Keratinocyte (primary cell): ENCODE results near the gene CLHC1. TPM values are rescaled to one million over a fixed set of nuclear protein-coding genes. Genes with fewer than 3 reads are reported as not detected.

Experiments used
- DNase-seq: peaks from one replicate; pipeline ENCODE4 v3.0.0-alpha.2; 2011; ENCODE audit warnings: low read depth, missing footprints, low spot score
- FAIRE-seq: peaks from 2 replicates; lab custom pipeline; 2011; peaks lifted over from hg19 to GRCh38; lab: Jason Lieb, UNC
- H2AFZ ChIP-seq: 2 replicates; pipeline ENCODE4 v1.6.0; 2012; ENCODE audit warnings: low read length, control low read depth, inconsistent platforms; ENCODE audit not compliant: control insufficient read depth
- H3K27ac ChIP-seq: 2 replicates; pipeline ENCODE4 v1.5.1; 2011; ENCODE audit warnings: low read length; ENCODE audit not compliant: control insufficient read depth, insufficient read depth
- H3K27me3 ChIP-seq: 3 replicates; pipeline ENCODE4 v1.6.0; 2011; ENCODE audit warnings: low read length; ENCODE audit not compliant: control insufficient read depth, insufficient read depth; ENCODE audit errors: extremely low read depth
- H3K36me3 ChIP-seq, 2 experiments: 2 replicates in 1 of 2; 3 replicates in 1 of 2; pipeline ENCODE4 v1.5.1; 2011; ENCODE audit warnings: low read length in 2 of 2, mild to moderate bottlenecking in 1 of 2; ENCODE audit not compliant: control insufficient read depth in 2 of 2, insufficient read depth in 2 of 2; ENCODE audit errors: extremely low read depth in 1 of 2
- H3K4me1 ChIP-seq: 3 replicates; pipeline ENCODE4 v1.5.1; 2011; ENCODE audit warnings: low read length; ENCODE audit not compliant: control insufficient read depth, insufficient read depth; ENCODE audit errors: extremely low read depth
- H3K4me2 ChIP-seq: 3 replicates; pipeline ENCODE4 v1.6.0; 2011; ENCODE audit warnings: low read depth, low read length; ENCODE audit not compliant: control insufficient read depth, insufficient read depth; ENCODE audit errors: extremely low read depth
- H3K4me3 ChIP-seq, 3 experiments: fragments of 200-600 bp in 1 of 3; sonication (generic) in 1 of 3; 2 replicates in 2 of 3; 3 replicates in 1 of 3; pipeline ENCODE4 v1.5.1; 2011 to 2016; ENCODE audit warnings: low read length in 3 of 3, mild to moderate bottlenecking in 3 of 3, control low read depth in 2 of 3, inconsistent platforms in 1 of 3, low read depth in 1 of 3, mixed read lengths in 1 of 3, mixed run types in 1 of 3, moderate library complexity in 1 of 3; ENCODE audit not compliant: control insufficient read depth in 2 of 3, insufficient read depth in 2 of 3; ENCODE audit errors: extremely low read depth in 1 of 3
- H3K79me2 ChIP-seq: 2 replicates; pipeline ENCODE4 v1.6.0; 2012; ENCODE audit warnings: low read length; ENCODE audit not compliant: control insufficient read depth, insufficient read depth
- H3K9ac ChIP-seq: 3 replicates; pipeline ENCODE4 v1.6.0; 2011; ENCODE audit warnings: low read length; ENCODE audit not compliant: control insufficient read depth, insufficient read depth; ENCODE audit errors: extremely low read depth
- H3K9me1 ChIP-seq: 3 replicates; pipeline ENCODE4 v1.6.0; 2011; ENCODE audit warnings: low read length; ENCODE audit not compliant: control insufficient read depth, insufficient read depth; ENCODE audit errors: extremely low read depth
- H3K9me3 ChIP-seq: 2 replicates; pipeline ENCODE4 v1.5.1; 2012; ENCODE audit warnings: low read depth, low read length; ENCODE audit not compliant: control insufficient read depth
- H4K20me1 ChIP-seq: 3 replicates; pipeline ENCODE4 v1.6.0; 2011; ENCODE audit warnings: low read length; ENCODE audit not compliant: control insufficient read depth, insufficient read depth; ENCODE audit errors: extremely low read depth
- EZH2 ChIP-seq: IDR thresholded peaks from one replicate; pipeline ENCODE4 v1.6.1; 2012; ENCODE audit warnings: inconsistent platforms, mild to moderate bottlenecking, low read length, moderate library complexity
- dilution Hi-C: fragments of 300-500 bp; cut with MboI; formaldehyde crosslinking; loops from one replicate; pipeline ENCODE4 v1.7.0; 2020; ENCODE audit warnings: low sequenced_read_pairs; ENCODE audit not compliant: extremely low pct_ligation_motif_present
- polyA plus RNA-seq, 5 experiments: library from polyadenylated mRNA; depleted of rRNA in 3 of 5; stranded (reverse) in 3 of 5; stranded (forward) in 1 of 5; unstranded in 1 of 5; fragments of >200 nt; gene quantifications; 1 replicate in 1 of 5; 2 replicates in 3 of 5; 3 replicates in 1 of 5; pipeline versions ENCODE4 v1.2.1 to v1.2.3, GENCODE V29; 2011 to 2012; ENCODE audit warnings: missing spikeins in 2 of 5, low read depth in 1 of 5, low replicate concordance in 1 of 5
- TF ChIP-seq, protein P1 (sequence below), 3 experiments: IDR thresholded peaks in 1 of 3; conservative IDR thresholded peaks in 1 of 3; optimal IDR thresholded peaks in 1 of 3; 2 replicates in 2 of 3; 3 replicates in 1 of 3; pipeline versions ENCODE3 to v1.5.1; 2011; ENCODE audit warnings: low read length in 3 of 3, mild to moderate bottlenecking in 3 of 3, moderate library complexity in 2 of 3, control low read depth in 1 of 3, inconsistent platforms in 1 of 3; ENCODE audit not compliant: insufficient read depth in 2 of 3; ENCODE audit errors: extremely low read depth in 1 of 3

The CLHC1 gene
- polyA plus RNA-seq, 1 donor (not counting 4 experiments of a cell fraction or from before 2014, with no cell fraction given): 15.2 TPM

DNA sequence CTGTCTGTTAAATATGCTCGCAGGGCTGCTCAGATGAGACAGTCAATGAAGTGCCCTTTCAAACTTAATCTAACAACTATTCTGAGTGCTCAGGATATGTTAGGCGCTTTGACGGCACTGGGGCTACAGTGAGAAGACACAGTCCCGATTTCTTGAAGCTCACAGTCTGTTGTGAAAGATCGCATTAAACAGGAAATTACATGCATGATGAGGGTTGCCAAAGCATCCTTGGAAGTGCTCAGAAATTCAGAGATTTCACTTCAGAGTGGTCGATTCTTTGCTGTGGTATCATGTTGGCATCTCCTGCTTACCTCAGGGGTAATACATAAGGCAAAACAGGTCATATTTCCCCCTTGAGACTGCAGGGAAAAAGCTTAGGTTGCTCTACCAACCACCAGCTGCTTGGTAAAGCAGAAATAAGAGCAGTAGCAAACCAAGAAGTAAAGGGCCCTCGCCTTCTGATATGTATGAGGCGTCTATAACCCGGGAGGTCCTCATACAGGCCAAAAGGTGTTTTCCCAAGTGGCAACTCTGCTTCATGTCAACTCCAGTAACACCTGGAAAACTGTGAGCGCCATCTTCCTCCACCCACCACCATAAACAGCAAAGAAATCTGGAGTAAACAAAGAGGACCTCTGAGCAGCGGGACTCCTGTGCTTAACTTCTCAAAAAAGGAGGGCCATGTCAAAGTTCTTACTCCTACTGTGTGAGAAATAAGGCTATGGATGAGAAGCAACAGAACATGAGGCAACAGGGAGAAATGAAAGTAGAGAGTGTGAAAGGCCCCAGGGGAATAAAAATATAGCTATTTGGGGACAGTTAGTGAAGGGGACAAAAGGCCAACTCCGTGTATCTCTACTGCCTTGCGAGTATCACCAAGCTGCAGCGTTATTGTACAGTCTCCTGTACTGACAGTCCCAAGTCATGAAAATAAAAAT lies 79.3 kb downstream of the CLHC1 start:
- H2AFZ ChIP-seq: peak overlapping the region; percentile 14
- H3K9me1 ChIP-seq: no peaks in the 10 kb centered on the region
- FAIRE-seq (no peak), DNase-seq (no peak)
- H3K79me2 ChIP-seq: no peaks in the 10 kb centered on the region
- TF ChIP-seq, protein P1, sequence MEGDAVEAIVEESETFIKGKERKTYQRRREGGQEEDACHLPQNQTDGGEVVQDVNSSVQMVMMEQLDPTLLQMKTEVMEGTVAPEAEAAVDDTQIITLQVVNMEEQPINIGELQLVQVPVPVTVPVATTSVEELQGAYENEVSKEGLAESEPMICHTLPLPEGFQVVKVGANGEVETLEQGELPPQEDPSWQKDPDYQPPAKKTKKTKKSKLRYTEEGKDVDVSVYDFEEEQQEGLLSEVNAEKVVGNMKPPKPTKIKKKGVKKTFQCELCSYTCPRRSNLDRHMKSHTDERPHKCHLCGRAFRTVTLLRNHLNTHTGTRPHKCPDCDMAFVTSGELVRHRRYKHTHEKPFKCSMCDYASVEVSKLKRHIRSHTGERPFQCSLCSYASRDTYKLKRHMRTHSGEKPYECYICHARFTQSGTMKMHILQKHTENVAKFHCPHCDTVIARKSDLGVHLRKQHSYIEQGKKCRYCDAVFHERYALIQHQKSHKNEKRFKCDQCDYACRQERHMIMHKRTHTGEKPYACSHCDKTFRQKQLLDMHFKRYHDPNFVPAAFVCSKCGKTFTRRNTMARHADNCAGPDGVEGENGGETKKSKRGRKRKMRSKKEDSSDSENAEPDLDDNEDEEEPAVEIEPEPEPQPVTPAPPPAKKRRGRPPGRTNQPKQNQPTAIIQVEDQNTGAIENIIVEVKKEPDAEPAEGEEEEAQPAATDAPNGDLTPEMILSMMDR (optimal IDR thresholded peaks at IDR 0.05 in 1 of 3, IDR thresholded peaks at IDR 0.05 in 1 of 3, conservative IDR thresholded peaks at IDR 0.05 in 1 of 3; ENCODE audit: extremely low read depth in 1 of 3, insufficient read depth in 2 of 3, low read length in 3 of 3): no peak
- no peak for TF ChIP-seq EZH2
- H3K27me3 ChIP-seq: no peaks in the 10 kb centered on the region
- H3K36me3 ChIP-seq: no peaks in the 10 kb centered on the region
- peak overlapping the region; percentile 87 for H3K27ac ChIP-seq
- H3K9me3 ChIP-seq: no peaks in the 10 kb centered on the region
- peaks cover 63% of the 10 kb centered on the region for H3K4me1 ChIP-seq
- no peak overlapping the region for H3K9ac ChIP-seq
- dilution Hi-C loops: loop anchor here (25.0 kb wide), 1 partner anchor 115 kb away; no protein-coding TSS in a partner anchor
- H3K4me2 ChIP-seq: peak overlapping the region; percentile 23
- H3K4me3 ChIP-seq: no peak overlapping the region
- H4K20me1 ChIP-seq: no peaks in the 10 kb centered on the region

GRCh38 chr2:55151733-55152433 lies 80.2 kb downstream of the CLHC1 start:
- Histone ChIP-seq H3K27me3 (no peaks in the 10 kb centered on the region), H3K9ac (no peak overlapping the region), H3K4me2 (no peak overlapping the region), H3K79me2 (no peaks in the 10 kb centered on the region), H3K36me3 (no peaks in the 10 kb centered on the region), H3K9me3 (no peaks in the 10 kb centered on the region), H4K20me1 (no peaks in the 10 kb centered on the region), H3K4me3 (no peak overlapping the region), H3K9me1 (no peaks in the 10 kb centered on the region), H3K4me1 (peaks cover 55% of the 10 kb centered on the region), H3K27ac (no peak overlapping the region), H2AFZ (no peak overlapping the region)
- TF ChIP-seq, protein P1 (optimal IDR thresholded peaks at IDR 0.05 in 1 of 3, IDR thresholded peaks at IDR 0.05 in 1 of 3, conservative IDR thresholded peaks at IDR 0.05 in 1 of 3; ENCODE audit: extremely low read depth in 1 of 3, insufficient read depth in 2 of 3, low read length in 3 of 3): no peak
- TF ChIP-seq EZH2: no peak
- DNase-seq (no peak), FAIRE-seq (no peak)
- dilution Hi-C loops: loop anchor here (25.0 kb wide), 1 partner anchor 115 kb away; no protein-coding TSS in a partner anchor
